SK-N-SH (cell line): Measurements from ENCODE around the gene MEAK7. TPM values are rescaled to one million over a fixed set of nuclear protein-coding genes. Genes with fewer than 3 reads are reported as not detected.

Experiments
- CTCF ChIA-PET: fragments of 300-600, 350-600 bp; formaldehyde crosslinking; extraction: SDS; loops from one replicate; lab custom pipeline; 2021; lab: Yijun Ruan, JAX
- POLR2A ChIA-PET: fragments of 350-600 bp; sonication (Branson Sonifier 250); formaldehyde crosslinking; extraction: SDS; loops from one replicate; lab custom pipeline; 2020; ENCODE audit warnings: antibody characterized with exemption, inconsistent platforms; lab: Yijun Ruan, JAX
- DNase-seq: peaks from one replicate; pipeline ENCODE4 v3.0.0; 2012
- H2AFZ ChIP-seq: fragments of 200-600 bp; sonication (generic); 2 replicates; pipeline ENCODE4 v1.8.1; 2016; ENCODE audit warnings: antibody characterized with exemption, mild to moderate bottlenecking, low read depth
- H3F3A ChIP-seq: fragments of 200-600 bp; sonication (generic); replicated peaks from 2 replicates; pipeline ENCODE3; 2016; ENCODE audit warnings: antibody characterized with exemption, mild to moderate bottlenecking; ENCODE audit not compliant: insufficient read depth
- H3K27ac ChIP-seq, 2 experiments: fragments of 200-500 bp in 1 of 2; fragments of 200-600 bp in 1 of 2; sonication (Bioruptor generic) in 1 of 2; sonication (generic), shearing (Covaris generic) in 1 of 2; 2 replicates each; pipeline versions ENCODE4 v1.5.1 to v1.6.1; 2014 to 2016; ENCODE audit warnings: low read depth in 2 of 2, inconsistent platforms in 1 of 2, low read length in 1 of 2, mild to moderate bottlenecking in 1 of 2, mixed read lengths in 1 of 2
- H3K27me3 ChIP-seq: fragments of 200-600 bp; sonication (generic), shearing (Covaris generic); 2 replicates; pipeline ENCODE4 v1.6.1; 2016; ENCODE audit warnings: mixed run types; ENCODE audit not compliant: insufficient read depth
- H3K36me3 ChIP-seq, 2 experiments: fragments of 200-500 bp in 1 of 2; fragments of 200-600 bp in 1 of 2; sonication (Bioruptor generic) in 1 of 2; sonication (generic) in 1 of 2; replicated peaks in 1 of 2; 2 replicates each; pipeline versions ENCODE3 to v1.5.1; 2014 to 2016; ENCODE audit warnings: low read length in 1 of 2, mild to moderate bottlenecking in 1 of 2; ENCODE audit not compliant: insufficient read depth in 2 of 2, control insufficient read depth in 1 of 2
- H3K4me1 ChIP-seq, 2 experiments: fragments of 200-500 bp in 1 of 2; fragments of 200-600 bp in 1 of 2; sonication (Bioruptor generic) in 1 of 2; sonication (generic), shearing (Covaris generic) in 1 of 2; 2 replicates each; pipeline versions ENCODE4 v1.5.1 to v1.6.1; 2014 to 2016; ENCODE audit warnings: low read depth in 1 of 2, low read length in 1 of 2, mixed run types in 1 of 2; ENCODE audit not compliant: insufficient read depth in 2 of 2, control insufficient read depth in 1 of 2
- H3K4me2 ChIP-seq: fragments of 200-600 bp; sonication (generic), shearing (Covaris generic); 2 replicates; pipeline ENCODE4 v1.6.1; 2017; ENCODE audit warnings: mixed run types
- H3K4me3 ChIP-seq, 2 experiments: fragments of 200-500 bp in 1 of 2; fragments of 200-600 bp in 1 of 2; sonication (Bioruptor generic) in 1 of 2; sonication (generic), shearing (Covaris generic) in 1 of 2; 2 replicates each; pipeline versions ENCODE4 v1.5.1 to v1.8.1; 2014 to 2016; ENCODE audit warnings: low read depth in 2 of 2, inconsistent platforms in 1 of 2, low read length in 1 of 2, mild to moderate bottlenecking in 1 of 2, mixed read lengths in 1 of 2, moderate library complexity in 1 of 2
- H3K79me2 ChIP-seq: fragments of 200-600 bp; sonication (generic); 2 replicates; pipeline ENCODE4 v1.8.1; 2017; ENCODE audit warnings: mild to moderate bottlenecking; ENCODE audit not compliant: insufficient read depth
- H3K9ac ChIP-seq: fragments of 200-600 bp; sonication (generic); 2 replicates; pipeline ENCODE4 v1.6.1; 2017; ENCODE audit warnings: mixed run types
- H3K9me2 ChIP-seq: fragments of 200-600 bp; sonication (generic); 2 replicates; pipeline ENCODE4 v1.6.1; 2017; ENCODE audit warnings: mixed run types
- H3K9me3 ChIP-seq: fragments of 200-600 bp; sonication (generic); 2 replicates; pipeline ENCODE4 v1.6.1; 2017; ENCODE audit warnings: mixed run types, mild to moderate bottlenecking, moderate library complexity
- H4K20me1 ChIP-seq: fragments of 200-600 bp; sonication (generic); 2 replicates; pipeline ENCODE4 v1.6.1; 2017; ENCODE audit warnings: mild to moderate bottlenecking, mixed run types; ENCODE audit not compliant: insufficient read depth
- CHD2 ChIP-seq: fragments of 150-350 bp; IDR thresholded peaks from 2 replicates; pipeline ENCODE4 v1.6.1; 2018; ENCODE audit warnings: low read length; ENCODE audit not compliant: partially characterized antibody
- CTCF ChIP-seq: fragments of 200-600 bp; sonication (generic); IDR thresholded peaks from 2 replicates; pipeline ENCODE4 v1.6.1; 2017; ENCODE audit warnings: antibody characterized with exemption, mild to moderate bottlenecking, moderate library complexity
- ELF1 ChIP-seq: IDR thresholded peaks from 2 replicates; pipeline ENCODE4 v1.4.0; 2012
- EP300 ChIP-seq, 2 experiments: IDR thresholded peaks; 2 replicates each; pipeline versions ENCODE4 v1.4.0 to v1.6.1; 2012; ENCODE audit warnings: borderline replicate concordance in 1 of 2, low read depth in 1 of 2, low read length in 1 of 2
- EZH2phosphoT487 ChIP-seq: fragments of 200-600 bp; sonication (generic); IDR thresholded peaks from 2 replicates; pipeline ENCODE4 v1.6.1; 2017; ENCODE audit warnings: low read depth, mixed run types, mild to moderate bottlenecking, antibody characterized with exemption, moderate library complexity, borderline replicate concordance
- FOSL2 ChIP-seq: IDR thresholded peaks from 2 replicates; pipeline ENCODE4 v1.4.0; 2012; ENCODE audit warnings: low read depth, mild to moderate bottlenecking, moderate library complexity, borderline replicate concordance
- FOXJ3 ChIP-seq: sonication (generic); formaldehyde crosslinking; IDR thresholded peaks from 2 replicates; pipeline ENCODE4 v1.5.1; 2020; ENCODE audit warnings: mild to moderate bottlenecking, missing genetic modification reagents
- FOXM1 ChIP-seq: IDR thresholded peaks from 2 replicates; pipeline ENCODE4 v1.4.0; 2012; ENCODE audit warnings: low read depth, mild to moderate bottlenecking
- GABPA ChIP-seq: IDR thresholded peaks from 2 replicates; pipeline ENCODE4 v1.4.0; 2012; ENCODE audit warnings: low read depth, mild to moderate bottlenecking
- GATA2 ChIP-seq: sonication (generic); formaldehyde crosslinking; IDR thresholded peaks from 2 replicates; pipeline ENCODE4 v1.5.0; 2020; ENCODE audit warnings: mild to moderate bottlenecking, missing genetic modification reagents
- MAX ChIP-seq: IDR thresholded peaks from 2 replicates; pipeline ENCODE4 v1.4.0; 2012; ENCODE audit warnings: low read depth
- MXI1 ChIP-seq: IDR thresholded peaks from 2 replicates; pipeline ENCODE4 v1.6.1; 2012; ENCODE audit warnings: mild to moderate bottlenecking, low read depth, low read length, improper control_type of control experiment
- NFIC ChIP-seq: IDR thresholded peaks from 2 replicates; pipeline ENCODE4 v1.4.0; 2012; ENCODE audit warnings: borderline replicate concordance
- NRF1 ChIP-seq: IDR thresholded peaks from 2 replicates; pipeline ENCODE4 v1.6.1; 2012; ENCODE audit warnings: low read depth, mild to moderate bottlenecking, low read length
- RAD21 ChIP-seq: IDR thresholded peaks from 2 replicates; pipeline ENCODE4 v1.6.1; 2012; ENCODE audit warnings: mild to moderate bottlenecking, low read length
- REST ChIP-seq: IDR thresholded peaks from 2 replicates; pipeline ENCODE4 v1.6.1; 2012; ENCODE audit warnings: mild to moderate bottlenecking, low read depth, low read length, moderate library complexity
- RXRA ChIP-seq: IDR thresholded peaks from 2 replicates; pipeline ENCODE4 v1.4.0; 2012; ENCODE audit warnings: low read depth, mild to moderate bottlenecking, borderline replicate concordance
- SMC3 ChIP-seq: IDR thresholded peaks from 2 replicates; pipeline ENCODE4 v1.6.1; 2012; ENCODE audit warnings: low read depth, low read length, improper control_type of control experiment
- TEAD4 ChIP-seq: IDR thresholded peaks from 2 replicates; pipeline ENCODE4 v1.4.0; 2012; ENCODE audit warnings: mild to moderate bottlenecking, borderline replicate concordance; ENCODE audit not compliant: insufficient read depth
- YY1 ChIP-seq: IDR thresholded peaks from 2 replicates; pipeline ENCODE4 v1.4.0; 2012; ENCODE audit warnings: low read depth, mild to moderate bottlenecking
- WGBS: methylation state at CpG from one replicate; pipeline ENCODE4 v1.1.6; 2017; ENCODE audit warnings: low lambda C conversion rate; 5-methylcytosine and 5-hydroxymethylcytosine counted together
- polyA plus RNA-seq, 3 experiments: library from polyadenylated mRNA; depleted of rRNA; stranded (reverse); fragments of >200 nt; gene quantifications; 2 replicates each; pipeline ENCODE4 v1.2.3, GENCODE V29; 2012
- TF ChIP-seq, protein P1 (sequence below): IDR thresholded peaks from 2 replicates; pipeline ENCODE4; 2012
- TF ChIP-seq, protein P2 (sequence below): IDR thresholded peaks from 2 replicates; pipeline ENCODE4 v1.4.0; 2012; ENCODE audit warnings: low read depth, borderline replicate concordance

Gene MEAK7
- polyA plus RNA-seq, 1 of the 3 experiments (the other 2 are of a cell fraction) = 11.9 TPM

- Histone ChIP-seq H2AFZ (0 out of 2 replicates have a peak overlapping the region, but pooled peaks have one; percentile 22), H4K20me1 (no peaks in the 10 kb centered on the region), H3K4me3 (peak overlapping the region; percentile 23 to 26; a peak in 3 of 4 replicates)
- TF ChIP-seq TEAD4 = no peak
- no peak for TF ChIP-seq ELF1
- peak; percentile 70 for TF ChIP-seq MAX
- TF ChIP-seq, protein P1, sequence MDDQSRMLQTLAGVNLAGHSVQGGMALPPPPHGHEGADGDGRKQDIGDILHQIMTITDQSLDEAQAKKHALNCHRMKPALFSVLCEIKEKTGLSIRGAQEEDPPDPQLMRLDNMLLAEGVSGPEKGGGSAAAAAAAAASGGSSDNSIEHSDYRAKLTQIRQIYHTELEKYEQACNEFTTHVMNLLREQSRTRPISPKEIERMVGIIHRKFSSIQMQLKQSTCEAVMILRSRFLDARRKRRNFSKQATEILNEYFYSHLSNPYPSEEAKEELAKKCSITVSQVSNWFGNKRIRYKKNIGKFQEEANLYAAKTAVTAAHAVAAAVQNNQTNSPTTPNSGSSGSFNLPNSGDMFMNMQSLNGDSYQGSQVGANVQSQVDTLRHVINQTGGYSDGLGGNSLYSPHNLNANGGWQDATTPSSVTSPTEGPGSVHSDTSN = 0 out of 2 replicates have a peak, but pooled peaks have one; percentile 14
- TF ChIP-seq NFIC = no peak
- TF ChIP-seq REST = no peak
- TF ChIP-seq, protein P2, sequence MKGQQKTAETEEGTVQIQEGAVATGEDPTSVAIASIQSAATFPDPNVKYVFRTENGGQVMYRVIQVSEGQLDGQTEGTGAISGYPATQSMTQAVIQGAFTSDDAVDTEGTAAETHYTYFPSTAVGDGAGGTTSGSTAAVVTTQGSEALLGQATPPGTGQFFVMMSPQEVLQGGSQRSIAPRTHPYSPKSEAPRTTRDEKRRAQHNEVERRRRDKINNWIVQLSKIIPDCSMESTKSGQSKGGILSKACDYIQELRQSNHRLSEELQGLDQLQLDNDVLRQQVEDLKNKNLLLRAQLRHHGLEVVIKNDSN = no peak
- TF ChIP-seq NRF1 = no peak
- no peak for TF ChIP-seq FOXJ3 (CRISPR knock-in tag)
- peak; percentile 61; the same call in 1 of the 2 replicates for TF ChIP-seq MXI1
- TF ChIP-seq FOSL2 = no peak
- TF ChIP-seq EZH2phosphoT487 = no peak
- TF ChIP-seq YY1 = no peak
- no peak for TF ChIP-seq GATA2 (CRISPR knock-in tag)
- TF ChIP-seq EP300 (IDR thresholded peaks at IDR 0.05; ENCODE audit: borderline replicate concordance in 1 of 2, low read depth in 1 of 2, low read length in 1 of 2) = no peak
- no peak for TF ChIP-seq RXRA
- peak; percentile 95 for TF ChIP-seq CTCF
- TF ChIP-seq FOXM1 = no peak
- peak; percentile 36; the same call in 1 of the 2 replicates for TF ChIP-seq GABPA
- peak; percentile 93 for TF ChIP-seq SMC3
- TF ChIP-seq CHD2 = no peak
- peak; percentile 91 for TF ChIP-seq RAD21
- TF ChIP-seq, all 33 proteins: peak for 7
- CTCF ChIA-PET = interaction anchor here (0.6 to 5.1 kb wide), 58 partner anchors 9 to 475 kb away, joined by 3 to 79 read pairs (median 4); no protein-coding TSS in a partner anchor
- Histone ChIP-seq H3K9me3 (no peaks in the 10 kb centered on the region), H3K9ac (no peak overlapping the region), H3K27ac (no peak overlapping the region), H3F3A (no peaks in the 10 kb centered on the region), H3K27me3 (no peaks in the 10 kb centered on the region), H3K36me3 (no peaks in the 10 kb centered on the region), H3K4me1 (peaks cover 0 to 8% of the 10 kb centered on the region in 2 experiments; a peak in 1 of 4 replicates), H3K4me2 (no peak overlapping the region; the same call in 1 of the 2 replicates), H3K9me2 (no peaks in the 10 kb centered on the region), H3K79me2 (no peaks in the 10 kb centered on the region)
- POLR2A ChIA-PET = no interaction called here
- peak; percentile 85 for DNase-seq
- 13% methylated on average over 21 of the region's 21 CpGs for WGBS
Measured at GRCh38 chr16:84511180-84511800, 6.8 kb upstream of the MEAK7 start.
